ENCODE measurements around the gene GLTP.
"Not testable (repeated sequence)": the region's sequence is repeated elsewhere in the genome, so short reads cannot be mapped to it uniquely, and the experiment has no call there.

The GLTP gene

DNA sequence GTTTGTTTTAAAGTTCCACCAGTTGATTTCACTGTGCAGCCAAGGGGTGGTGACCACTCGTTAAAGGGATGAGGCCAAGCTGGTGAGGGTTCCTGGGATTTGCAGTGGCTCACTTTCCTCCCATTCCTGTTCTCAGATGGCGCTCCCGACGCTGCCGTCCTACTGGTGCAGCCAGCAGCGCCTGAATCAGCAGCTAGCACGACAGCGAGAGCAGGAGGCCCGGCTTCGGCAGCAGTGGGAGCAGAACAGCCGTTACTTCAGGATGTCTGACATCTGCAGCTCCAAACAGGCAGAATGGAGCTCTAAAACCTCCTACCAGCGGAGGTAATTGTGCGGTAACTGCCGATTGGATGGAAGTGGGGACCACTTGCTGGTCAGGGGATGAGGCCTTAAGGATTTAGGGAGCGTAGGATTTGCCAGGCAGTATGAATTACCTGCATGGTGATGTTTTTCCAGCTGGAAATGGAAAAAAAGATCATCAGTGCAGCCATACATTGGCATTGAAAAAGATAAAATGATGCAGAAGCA, 22.6 kb upstream of the GLTP start:
- no peak for DNase-seq

GRCh38 chr12:109900752-109901580, 20.6 kb upstream of the GLTP start:
- DNase-seq = peak in 1 of 4 experiments; percentile 12

GRCh38 chr12:109899783-109900751, 19.7 kb upstream of the GLTP start, which contains the start of gene TCHP:
Gene TCHP (plus strand): TSS chr12:109900274. CDS start chr12:109903027, 2,753 bp downstream.
- DNase-seq = peak; percentile 92 to 96 (median 95)

- DNase-seq = not testable (repeated sequence)
These were observed 19.0 kb upstream of the GLTP start for GRCh38 chr12:109899345-109899744.

DNA sequence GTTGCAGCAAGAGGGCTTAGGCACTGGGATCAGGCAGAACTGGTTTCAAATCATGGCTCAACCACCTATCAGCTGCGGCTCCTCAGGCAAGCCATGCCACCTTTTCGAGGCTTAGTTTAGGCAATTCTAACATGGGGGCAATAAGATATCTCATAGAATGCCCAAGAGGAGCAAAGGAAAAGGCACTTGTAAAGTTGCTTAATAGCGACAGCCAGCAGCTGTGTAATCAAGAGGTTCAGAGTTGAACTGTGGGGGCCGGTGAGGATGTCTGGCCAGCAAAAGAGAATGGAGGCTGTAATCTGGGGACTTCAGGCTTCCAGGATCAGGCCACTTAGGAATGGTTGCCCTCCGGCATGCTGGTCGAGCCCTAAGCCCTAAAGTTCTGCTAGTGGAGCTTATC, 16.7 kb upstream of the GLTP start:
- no peak for DNase-seq

DNA sequence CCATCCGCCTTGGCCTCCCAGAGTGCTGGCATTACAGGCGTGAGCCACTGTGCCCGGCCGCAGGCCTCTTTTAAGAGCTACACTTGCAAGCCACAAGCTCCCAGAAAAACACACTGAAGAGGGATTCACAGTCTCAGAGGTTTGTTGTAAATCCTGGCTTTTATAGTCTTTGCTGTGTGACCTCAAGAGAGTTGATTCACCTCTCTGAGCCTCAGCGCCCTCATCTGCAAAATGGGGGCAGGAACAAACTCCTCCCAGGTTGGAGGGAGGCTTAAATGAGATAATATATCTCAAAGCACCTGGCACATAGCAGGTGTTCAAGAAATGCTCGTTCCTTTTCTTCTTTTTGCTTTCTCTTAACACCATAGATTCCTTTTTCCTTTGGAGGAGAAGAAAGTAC, 15.8 kb upstream of the GLTP start:
- no peak for DNase-seq

DNA sequence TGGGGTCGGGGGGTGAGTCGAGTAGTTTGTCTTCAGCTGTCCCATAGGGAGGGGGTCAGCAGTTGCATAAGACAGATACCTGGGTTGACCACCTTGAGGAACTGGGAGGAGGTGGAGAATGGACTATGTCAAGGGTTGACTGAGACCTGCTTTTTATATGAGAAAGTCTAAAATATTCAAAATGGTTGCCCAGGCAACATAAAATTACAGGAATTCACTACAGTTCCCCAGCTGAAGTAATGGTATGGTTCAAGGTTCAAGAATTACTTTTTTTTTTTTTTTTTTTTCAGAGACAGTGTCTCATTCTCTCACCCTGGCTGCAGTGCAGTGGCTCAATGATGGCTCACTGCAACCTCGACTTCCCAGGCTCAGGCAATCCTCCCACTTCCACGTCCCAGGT, 14.6 kb upstream of the GLTP start:
- no peak for DNase-seq

GRCh38 chr12:109893261-109893995, 13.1 kb upstream of the GLTP start:
- DNase-seq = peak; percentile 38 to 74 (median 72)

DNA sequence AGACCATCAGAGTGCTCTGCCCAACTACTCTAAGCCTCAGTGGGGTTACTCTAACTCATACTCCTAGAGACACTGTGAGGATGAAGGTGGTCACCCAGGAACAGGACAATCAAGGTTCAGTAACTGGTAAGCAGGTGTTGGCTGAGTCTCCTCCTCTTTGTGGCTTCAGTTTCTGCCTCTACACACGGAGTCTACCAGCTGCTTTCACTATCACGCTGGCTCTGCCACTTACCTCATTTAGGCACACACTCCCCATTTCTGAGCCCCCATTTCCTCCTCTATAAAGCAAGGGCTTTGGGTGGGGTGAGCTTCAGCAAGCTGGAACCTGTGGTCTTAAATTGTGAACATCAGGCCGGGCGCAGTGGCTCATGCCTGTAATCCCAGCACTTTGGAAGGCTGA, 12.4 kb upstream of the GLTP start:
- DNase-seq = no peak

- DNase-seq = no peak
These were observed 11.9 kb upstream of the GLTP start for GRCh38 chr12:109892165-109892715.

DNA sequence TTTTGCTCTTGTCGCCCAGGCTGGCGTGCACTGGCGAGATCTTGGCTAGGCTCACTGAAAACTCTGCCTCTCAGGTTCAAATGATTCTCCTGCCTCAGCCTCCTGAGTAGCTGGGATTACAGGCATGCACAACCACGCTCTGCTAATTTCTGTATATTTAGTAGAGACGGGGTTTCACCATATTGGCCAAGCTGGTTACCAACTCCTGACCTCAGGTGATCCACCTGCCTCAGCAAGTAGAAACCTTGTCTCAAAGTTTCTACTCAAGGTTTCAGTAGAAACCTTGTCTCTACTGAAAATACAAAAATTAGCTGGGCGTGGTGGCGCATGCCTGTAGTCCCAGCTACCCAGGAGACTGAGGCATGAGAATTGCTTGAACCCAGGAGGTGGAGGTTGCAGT, 11.4 kb upstream of the GLTP start:
- DNase-seq = not testable (repeated sequence)

DNA sequence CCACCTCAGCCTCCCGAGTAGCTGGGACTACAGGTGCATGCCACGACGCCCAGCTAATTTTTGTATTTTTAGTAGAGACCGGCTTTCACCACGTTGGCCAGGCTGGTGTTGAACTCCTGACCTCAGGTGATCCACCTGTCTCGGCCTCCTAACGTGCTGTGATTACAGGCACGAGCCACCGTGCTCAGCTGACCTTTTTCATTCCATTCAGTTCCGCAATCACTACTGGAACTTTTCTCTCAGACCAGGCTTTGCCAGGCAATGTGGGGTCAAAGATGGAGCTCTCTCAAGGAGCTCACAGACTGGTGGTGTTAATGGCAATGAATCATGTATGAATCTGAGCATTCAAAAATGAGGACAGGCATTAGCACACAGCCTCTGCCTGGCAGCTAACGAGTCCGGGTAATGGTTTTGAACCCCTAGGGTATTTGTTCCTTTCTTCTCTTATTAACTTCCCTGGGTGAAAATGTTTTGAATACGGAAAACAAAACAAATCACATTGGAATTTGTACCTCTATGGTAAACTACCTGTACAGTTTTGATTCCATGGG, 10.4 kb upstream of the GLTP start:
- no peak for DNase-seq

DNA sequence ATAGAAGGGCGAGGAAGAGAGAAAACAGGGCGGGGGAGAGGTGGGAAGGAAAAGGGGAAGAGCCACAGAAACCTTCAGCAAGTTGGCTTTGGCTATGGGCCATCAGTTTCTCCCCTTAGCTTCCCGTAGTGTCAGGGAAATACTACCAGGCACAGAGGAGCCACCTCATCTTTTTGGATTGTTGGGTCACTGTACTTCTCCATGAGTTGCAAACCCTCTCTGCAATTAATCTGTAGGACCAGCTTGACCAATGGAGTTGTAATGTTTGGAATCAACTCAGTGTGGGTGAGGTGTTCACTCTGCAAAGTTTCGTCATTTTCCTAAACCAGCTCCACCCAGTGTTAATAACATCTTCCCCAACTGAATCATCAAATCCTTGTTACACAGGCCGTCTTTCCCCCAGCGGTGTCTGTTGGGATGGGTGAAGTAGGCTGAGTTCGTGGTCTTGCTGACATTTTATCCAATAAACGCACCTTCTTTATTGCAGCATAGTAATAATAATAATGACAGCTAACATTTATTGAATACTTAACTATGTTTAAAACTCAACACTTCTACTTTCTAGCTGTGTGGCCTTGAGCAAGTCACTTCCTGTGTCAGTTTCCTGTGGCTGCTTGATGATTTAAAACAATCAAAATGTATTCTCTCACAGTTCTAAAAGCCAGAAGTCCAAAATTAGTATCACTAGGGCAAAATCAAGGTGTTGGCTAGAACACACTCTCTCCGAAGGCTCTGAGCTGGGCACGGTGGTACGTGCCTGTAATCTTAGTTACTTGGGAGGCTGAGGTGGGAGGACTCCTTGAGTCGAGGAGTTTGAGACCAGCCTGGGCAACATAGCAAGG, 8.1 kb upstream of the GLTP start:
- DNase-seq = peak; percentile 74 to 88 (median 80)

DNA sequence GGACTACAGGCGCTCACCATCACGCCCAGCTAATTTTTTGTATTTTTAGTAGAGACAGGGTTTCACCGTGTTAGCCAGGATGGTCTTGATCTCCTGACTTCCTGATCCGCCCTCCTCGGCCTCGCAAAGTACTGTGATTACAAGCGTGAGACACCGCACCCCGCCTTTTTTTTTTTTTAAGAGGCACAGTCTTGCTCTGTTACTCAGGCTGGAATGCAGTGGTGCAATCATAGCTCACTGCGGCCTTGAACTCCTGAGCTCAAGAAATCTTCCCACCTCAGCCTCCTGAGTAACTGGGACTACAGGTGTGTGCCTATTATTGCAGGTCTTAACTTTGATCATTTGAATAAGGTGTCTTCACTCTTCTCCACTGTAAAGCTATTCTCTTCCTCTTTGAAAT, 5.3 kb upstream of the GLTP start:
- no peak for DNase-seq

- DNase-seq = no peak
These were observed 3.1 kb upstream of the GLTP start for GRCh38 chr12:109883461-109883860.

GRCh38 chr12:109881752-109882151, 1.4 kb upstream of the GLTP start:
- no peak for DNase-seq

DNA sequence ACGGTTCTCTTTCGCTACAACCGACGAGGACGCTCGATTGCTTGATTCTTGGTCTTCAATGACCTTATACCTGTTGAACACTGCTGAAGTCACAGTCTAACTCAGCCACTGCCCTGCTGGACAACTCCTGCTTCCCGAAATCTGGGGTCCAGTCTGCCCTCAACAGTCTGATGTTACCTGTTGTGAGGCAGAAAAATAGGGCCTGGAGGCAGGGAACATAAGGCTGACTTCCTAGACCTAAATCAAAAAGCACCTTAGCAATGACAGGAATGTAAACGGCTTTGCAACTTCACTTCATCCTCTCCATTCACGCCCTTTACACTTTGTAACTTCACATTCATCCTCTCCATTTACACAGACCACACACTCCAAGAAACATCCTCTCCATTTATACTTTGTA, 597 bp upstream of the GLTP start:
- DNase-seq = no peak

- DNase-seq = peak in 3 of 4 experiments; percentile 29 to 42 (median 32)
These were observed 844 bp downstream of the GLTP start for GRCh38 chr12:109879351-109880042.

DNA sequence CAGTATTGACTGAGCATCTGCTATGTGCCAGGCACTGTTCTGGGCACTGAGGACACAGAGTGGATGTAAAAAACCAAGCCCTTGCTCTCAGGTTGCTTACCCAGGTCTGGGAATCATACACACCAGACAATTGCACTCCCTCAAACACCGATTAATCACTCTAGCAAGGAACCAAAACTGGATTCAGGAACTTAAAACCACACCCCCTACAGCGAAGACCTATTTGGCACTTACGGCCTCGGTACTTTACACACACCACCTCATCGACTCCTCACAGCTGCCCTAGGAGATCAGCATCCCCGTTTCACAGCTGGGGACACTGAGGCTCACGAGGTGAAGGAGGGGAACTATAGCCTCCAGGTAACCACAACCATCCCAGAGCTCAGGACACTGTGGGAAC, 1.6 kb downstream of the GLTP start:
- peak in 3 of 4 experiments; percentile 40 to 55 (median 48) for DNase-seq

DNA sequence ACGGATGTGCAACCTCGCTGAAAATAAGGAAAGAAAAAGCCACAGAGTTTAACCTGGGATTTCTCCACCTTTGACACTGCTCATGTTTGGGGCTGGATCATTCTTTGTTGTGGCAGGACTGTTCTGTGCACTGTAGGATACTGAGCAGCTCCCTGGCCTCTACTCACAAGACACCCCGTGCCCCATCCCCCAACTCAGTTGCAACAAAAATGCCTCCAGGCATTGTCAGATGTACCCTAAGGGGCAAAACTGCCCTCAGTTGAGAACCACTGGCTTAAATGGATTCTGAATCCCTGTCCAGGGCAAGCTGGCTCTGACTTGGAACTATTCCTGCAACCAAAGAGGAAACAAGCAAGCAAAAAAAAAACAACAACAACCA, 2.1 kb downstream of the GLTP start:
- DNase-seq = no peak

Measured in suppressor macrophage (primary cell).